GM19023 (cell line): ENCODE results near the gene TJAP1.

Experiments used
- ATAC-seq: cut with Tn5 transposase; IDR thresholded peaks from one replicate; pipeline ENCODE4 v1.9.1; 2021; ENCODE audit warnings: mild to moderate bottlenecking, moderate library complexity; ENCODE audit not compliant: unreplicated experiment

The TJAP1 gene

DNA sequence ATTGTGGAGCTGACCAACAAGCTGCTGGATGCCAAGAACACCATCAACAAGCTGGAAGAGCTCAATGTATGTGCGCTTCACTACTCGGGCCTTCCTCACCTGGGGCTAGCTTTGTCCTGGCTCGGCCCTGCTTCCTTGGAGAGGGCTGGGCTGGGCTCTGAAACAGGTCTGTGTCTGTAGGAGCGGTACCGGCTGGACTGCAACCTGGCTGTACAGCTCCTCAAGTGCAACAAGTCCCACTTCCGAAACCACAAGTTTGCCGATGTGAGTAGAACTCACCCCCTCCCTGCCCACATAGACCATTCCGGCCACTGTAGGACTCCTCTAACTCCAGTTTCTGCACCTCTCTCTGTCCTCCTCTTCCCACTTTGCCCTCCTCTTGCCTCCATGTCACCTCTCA, 26.1 kb downstream of the TJAP1 start:
- no peak for ATAC-seq

DNA sequence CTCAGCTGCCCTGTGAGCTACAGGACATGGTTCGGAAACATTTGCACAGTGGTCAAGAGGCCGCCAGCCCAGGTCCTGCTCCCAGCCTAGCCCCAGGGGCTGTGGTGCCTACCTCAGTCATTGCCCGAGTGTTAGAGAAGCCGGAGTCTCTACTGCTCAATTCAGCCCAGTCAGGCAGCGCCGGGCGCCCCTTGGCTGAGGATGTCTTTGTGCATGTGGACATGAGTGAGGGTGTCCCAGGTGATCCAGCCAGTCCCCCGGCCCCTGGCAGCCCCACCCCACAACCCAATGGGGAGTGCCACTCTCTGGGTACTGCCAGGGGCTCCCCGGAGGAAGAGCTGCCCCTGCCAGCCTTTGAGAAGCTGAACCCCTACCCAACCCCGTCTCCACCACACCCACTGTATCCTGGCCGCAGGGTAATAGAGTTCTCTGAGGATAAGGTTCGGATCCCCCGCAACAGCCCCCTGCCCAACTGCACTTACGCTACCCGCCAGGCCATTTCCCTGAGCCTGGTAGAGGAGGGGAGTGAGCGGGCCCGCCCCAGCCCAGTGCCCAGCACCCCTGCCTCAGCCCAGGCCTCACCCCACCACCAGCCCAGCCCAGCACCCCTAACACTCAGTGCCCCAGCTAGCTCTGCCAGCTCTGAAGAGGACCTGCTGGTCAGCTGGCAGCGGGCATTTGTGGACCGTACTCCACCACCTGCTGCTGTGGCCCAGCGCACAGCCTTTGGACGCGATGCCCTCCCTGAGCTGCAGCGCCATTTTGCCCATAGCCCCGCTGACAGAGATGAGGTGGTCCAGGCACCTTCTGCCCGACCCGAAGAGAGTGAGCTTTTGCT, 27.6 kb downstream of the TJAP1 start:
- no peak for ATAC-seq

DNA sequence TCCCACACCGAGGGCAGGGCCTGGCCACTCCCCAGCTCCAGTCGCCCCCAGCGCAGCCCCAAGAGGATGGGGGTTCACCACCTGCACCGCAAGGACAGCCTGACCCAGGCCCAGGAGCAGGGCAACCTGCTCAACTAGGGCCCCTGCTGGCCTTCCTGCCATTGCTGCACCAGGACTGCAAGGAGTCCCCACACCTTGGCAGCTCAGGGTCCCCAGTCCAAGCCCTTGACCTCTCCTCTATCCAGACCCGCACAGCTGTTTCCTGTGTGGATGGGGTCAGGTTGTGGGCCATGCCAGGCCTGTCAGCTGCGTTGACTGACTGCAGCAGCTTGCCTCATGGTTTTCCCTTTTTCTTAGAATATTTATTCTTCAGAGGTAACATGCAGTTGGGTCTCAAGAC, 28.3 kb downstream of the TJAP1 start:
- ATAC-seq: no peak

DNA sequence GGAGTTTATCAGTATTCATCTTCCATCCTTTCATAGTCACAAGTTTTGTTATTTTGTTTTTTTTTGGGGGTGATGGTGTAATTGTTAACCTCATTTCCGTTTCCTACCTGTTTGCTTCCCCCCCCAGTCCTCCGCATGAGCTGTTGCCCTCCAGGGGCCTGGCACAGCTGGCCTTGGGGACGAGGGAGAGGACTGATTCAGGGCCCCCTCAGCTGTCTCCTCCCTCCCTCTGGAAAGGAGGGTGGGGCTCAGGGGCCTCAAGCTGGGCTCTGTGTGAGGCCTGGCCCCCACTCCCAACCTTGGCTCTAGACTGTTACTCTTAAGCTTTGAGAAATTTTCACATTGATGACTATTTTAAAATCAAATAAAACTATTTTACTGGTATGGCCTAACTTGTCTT, 28.8 kb downstream of the TJAP1 start:
- ATAC-seq: no peak

DNA sequence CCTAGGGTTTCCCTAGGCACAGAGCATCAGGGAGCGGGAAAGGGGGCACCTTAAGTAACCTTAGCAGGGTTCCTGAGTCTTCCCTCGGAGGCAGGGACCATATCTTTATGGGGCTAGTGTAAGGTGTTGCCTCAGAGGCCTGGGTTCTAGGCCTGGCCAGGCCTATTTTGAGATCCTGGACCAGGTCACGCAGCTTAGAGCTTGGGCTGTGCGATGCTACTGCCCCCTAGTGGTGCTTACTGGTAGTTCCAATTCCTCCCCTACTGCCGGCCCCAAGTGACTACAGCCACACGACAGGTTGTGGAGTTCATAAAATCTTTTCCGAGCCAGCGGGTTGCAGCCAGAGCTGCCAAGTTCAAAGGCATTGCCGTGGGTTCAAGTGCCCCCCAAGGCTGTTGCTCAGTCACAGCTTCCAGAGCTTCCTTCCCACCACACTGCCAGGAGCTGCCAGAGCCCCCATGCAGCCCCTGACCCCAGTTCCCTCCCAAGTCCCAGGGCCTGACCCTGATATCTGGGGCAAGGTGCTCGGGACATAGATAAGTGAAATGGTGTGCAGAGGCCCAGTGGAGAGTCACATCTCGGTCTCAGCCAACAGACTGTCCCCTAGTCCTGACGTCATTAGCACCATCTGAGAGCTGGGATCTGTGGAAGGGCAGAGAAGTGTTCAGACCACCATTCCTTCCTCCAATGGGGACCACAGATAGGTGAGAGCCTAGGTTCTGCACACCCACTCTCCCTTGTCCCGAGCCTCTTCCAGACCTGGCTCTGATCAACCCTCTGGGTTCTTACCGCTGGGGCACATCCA, 29.5 kb downstream of the TJAP1 start:
- peak; percentile 45 for ATAC-seq

DNA sequence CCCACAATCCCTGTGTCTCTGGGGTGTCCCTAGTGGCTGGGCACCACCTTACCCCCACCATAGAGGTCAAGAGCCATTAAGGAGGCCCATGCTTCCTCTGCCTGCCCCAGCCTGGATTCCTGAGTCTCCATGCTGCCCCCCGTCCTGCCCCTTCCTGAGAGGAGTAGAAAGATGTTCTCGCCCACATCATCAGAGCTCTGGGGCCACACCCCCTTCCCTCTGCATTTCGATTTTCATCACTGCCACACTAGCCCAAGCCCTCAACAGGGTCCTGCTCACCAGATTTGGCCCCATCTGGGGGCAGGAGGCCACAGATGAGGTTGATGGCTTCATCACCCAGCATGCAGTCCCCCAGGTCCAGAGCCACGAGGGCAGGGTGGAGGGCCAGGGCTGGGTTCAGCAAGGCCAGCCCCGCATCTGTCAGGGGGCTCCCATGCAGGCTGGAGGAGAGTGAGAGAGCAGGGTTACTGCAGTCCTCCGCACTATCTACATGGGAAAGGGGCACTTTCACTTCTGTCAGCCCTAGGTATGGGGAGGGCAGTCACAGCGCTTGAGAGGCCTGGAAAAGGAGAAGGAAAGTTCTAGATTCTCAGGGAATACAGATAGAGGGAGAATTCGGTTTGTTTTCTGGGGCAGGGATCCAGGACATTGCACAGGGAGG, 31.2 kb downstream of the TJAP1 start:
- no peak for ATAC-seq

DNA sequence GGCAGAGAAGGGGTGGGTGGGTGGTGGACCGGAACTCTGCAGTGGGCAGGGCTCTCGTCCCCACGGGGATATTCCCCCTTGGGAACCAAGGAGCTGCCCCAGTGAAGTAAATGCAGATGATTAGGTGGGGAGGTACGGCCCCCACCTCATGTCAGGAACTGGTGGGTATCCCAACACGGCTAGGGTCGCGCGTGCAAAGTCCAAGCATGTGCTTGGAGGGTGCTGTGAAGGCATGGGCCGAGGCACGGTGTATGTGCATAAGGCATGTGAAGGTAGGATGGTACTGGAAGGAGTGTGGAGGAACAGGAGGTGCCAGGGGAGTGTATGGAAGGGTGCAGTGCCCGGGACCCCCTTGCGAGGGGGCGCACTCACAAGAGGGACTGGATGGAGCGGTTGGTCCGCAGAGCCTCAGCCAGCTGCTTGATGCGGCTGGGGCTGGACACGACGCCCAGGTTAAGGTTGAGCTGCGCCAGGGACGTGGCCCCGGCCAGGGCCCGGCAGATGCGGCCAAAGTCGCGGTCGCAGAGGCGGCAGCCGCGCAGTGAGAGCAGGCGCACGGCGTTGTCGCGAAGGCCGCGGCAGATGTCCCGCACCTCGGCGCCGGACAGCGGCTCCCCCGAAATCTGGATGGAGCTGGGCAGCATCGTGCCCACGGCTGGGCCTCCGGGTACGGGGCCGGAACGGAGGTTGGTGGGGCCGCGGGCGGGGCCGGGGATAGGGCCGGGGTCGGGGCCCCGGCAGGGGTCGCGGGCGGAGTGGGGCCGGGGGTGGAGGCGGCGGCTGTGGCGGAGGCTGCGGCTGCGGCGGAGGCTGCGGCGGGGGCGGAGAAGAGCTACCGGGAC, 32.0 kb downstream of the TJAP1 start:
- ATAC-seq: no peak

DNA sequence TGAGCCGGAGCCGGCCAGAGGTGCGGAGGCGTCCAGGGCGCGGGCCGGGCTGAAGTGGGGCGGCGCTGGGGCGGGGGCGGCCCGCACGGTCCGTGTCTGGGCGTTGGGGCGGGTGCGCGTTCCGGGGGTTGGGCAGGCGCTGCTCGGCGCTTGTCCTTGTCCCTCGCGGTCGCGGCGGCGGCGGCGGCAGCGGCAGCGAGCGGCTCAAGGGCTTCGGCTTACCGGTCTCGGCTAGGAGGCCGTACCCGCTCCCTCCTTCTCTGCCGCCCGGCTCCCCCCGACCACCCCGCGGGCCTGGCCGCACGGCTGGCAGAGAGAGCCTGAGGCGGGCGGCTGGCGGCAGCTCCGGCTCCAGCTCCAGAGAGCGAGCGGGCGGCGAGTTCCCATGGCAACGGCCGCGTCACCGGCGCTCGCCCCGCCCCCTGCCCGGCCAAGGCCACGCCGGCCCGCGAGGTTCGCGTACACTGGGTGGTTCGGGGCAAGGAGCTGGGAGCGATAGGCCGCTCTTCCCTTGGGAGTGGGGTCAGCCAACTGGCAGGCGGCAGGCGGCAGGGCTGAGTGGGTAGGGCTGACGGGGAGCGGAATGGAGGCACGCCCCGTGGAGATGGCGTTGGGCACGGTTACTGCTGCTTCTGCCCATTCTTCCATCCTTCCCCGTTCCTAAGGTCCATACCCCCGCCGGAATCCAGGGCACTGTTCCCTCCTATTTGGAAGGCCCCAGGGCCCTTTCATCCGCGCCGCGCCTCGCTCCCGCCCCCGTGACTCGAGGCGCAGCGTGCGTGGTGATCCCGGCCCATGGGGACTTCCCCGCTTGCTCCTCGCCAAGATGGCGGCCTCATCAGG, 32.8 kb downstream of the TJAP1 start, which contains the start of gene LRRC73:
Gene LRRC73 (minus strand): TSS at position 363 of the 843 bp plus-strand sequence. CDS start 561 bp downstream, outside the sequence.
- ATAC-seq: peak; percentile 75

DNA sequence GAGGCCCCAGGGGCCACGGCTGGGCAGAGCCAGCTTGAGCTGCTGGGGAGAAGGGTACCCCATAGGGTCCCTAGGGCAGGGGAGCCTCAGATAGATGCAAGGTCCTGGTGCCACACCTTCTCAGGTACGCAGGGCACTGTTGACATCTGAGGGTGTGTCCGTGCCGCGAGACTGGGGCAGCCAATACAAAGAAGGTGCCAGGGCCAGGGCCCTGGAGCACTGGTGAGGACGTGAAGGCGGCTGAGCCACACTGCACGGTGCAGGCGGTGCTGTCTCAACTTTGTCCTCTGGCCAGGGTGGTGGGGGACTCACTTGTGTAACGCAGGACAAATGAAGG, 33.4 kb downstream of the TJAP1 start:
- no peak for ATAC-seq

DNA sequence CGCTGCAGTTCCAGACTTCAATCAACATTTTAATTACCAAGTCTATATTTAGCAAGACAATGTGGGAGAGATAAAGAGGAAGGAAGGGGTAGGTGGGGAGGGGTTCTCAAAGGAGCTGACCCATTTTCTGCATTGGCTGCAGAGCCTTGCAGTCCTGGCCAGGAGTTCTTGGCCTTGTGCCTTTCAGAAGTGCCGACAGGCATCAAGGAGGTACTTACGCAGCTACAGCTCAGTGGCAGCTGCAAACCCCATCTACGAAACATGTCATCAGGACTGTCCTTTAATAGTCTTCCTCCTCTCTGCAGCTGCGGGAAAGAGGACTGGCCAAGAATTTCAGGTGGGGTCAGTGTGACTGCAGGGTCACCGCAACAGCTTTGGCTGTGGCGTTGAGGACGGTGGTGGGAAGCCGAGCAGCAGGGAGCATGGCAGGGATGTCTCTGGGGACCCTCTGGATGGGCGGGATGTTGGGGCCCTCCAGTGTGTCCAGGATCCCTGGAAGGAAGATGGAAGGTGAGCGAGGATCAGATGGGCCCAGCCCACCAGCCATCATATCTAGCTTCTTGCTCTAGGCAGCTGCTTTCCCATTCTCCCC, 34.5 kb downstream of the TJAP1 start:
- ATAC-seq: no peak

DNA sequence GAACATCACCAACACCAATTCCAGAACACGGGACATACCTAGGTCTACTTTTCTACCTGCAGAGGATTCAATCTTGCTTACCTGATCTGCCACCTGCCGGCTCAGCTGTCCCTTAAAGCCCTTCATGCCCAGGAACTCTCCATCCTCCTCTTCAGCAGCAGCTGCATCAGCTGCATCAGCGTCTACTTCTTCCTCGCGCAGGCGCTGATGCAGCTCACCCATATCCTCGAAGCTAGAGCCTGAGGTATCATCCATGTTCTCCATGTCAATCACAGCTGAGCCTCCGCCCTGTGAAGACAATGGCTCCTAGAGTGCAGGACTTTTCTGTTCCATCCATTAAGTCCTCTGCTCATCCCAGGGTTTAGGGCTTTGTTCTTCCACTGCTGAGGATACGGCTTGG, 38.4 kb downstream of the TJAP1 start:
- ATAC-seq: no peak

DNA sequence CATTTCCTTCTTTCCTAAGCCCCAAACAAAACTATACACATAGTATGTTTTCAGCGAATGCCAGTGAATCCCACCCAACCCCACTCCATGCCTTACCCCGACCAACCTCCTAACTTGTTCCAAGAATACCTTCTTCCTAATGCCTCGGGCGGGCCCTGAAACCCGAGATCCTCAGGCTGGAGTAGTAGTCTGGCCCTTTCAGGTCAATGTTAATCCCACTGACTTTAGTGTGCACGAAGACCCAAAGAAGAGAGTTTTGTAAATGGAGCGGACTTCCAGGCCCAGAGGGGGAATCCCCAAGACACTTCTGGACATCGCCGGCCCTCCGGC, 39.0 kb downstream of the TJAP1 start:
- no peak for ATAC-seq

DNA sequence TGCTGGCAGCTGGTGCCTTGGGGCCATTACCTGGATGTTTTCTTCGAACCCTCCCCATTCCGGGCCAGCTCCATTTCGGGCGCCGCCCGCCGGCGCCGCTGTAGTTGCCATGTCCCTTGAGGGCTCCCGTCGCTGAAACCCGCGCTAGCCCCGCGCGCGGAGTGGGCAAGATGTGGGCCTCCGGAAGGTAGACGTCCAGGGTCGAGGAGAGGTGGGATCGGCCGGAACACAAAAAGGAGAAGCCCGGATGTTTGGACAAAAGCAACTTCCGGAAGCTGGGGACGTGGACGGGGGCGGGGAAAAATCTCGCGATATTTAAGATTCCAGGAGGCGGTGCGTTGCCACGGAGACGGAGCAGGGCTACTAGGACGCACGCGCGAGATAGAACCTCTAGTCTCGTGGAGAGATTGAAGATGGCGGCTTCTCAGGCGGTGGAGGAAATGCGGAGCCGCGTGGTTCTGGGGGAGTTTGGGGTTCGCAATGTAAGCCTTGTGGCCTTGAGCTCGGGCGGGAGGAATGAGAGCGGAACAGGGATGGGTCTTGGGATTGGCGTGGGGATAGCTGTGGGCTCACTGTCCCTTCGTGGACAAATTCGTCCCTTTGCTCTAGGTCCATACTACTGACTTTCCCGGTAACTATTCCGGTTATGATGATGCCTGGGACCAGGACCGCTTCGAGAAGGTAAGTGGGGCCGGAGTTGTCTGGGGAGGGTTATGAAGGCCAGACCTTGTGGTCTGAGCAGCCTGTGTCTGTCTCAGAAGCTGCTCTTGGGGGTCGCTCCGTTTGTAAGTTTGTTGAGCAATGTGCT, 39.5 kb downstream of the TJAP1 start, which contains the start of the genes POLR1C and YIPF3:
Gene POLR1C (plus strand): TSS at position 393 of the 808 bp plus-strand sequence. CDS start 21 bp downstream, at position 414.
Gene YIPF3 (minus strand): TSS at position 230 of the 808 bp plus-strand sequence. CDS start 119 bp downstream, at position 111.
- peak; percentile 90 for ATAC-seq

DNA sequence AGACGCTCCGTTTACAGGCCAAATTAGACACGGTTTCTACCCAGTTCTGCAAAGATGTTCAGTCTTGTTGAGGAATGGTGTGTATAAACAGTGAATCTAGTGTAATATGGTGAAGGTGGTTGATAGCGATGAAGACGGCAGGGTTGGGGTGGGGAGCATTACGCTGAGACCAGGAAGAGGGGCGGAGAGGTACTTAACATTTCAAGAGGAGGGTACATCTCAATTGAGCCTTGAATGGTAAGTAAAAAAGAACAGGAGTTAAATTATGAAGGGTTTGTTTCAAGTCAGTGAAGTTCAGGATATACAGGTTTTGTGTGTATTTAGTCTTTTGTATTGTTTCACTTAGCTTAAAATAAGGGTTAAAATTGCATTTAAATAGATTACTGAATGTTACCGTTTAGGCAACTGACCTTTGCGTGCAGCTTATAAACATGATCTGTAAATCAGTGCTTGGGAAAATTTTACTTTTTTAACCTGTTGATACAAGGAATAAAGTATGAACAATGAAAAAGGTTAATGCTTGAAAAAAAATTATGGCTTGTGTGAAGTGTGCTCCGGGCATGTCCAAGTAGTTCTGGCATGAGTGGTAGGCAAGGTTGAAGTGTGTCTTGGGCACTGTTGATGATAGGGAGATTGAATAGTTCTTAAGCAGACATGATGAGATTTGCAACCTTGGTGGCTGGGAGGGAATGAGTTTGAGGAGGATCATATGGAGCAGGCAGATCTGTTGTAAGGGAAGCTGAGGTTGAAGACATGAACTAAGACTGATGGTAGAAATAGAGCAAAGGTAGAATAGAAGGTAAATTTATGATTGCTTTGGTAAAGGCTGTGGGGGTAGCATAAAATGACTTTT, 40.4 kb downstream of the TJAP1 start:
- ATAC-seq: no peak

DNA sequence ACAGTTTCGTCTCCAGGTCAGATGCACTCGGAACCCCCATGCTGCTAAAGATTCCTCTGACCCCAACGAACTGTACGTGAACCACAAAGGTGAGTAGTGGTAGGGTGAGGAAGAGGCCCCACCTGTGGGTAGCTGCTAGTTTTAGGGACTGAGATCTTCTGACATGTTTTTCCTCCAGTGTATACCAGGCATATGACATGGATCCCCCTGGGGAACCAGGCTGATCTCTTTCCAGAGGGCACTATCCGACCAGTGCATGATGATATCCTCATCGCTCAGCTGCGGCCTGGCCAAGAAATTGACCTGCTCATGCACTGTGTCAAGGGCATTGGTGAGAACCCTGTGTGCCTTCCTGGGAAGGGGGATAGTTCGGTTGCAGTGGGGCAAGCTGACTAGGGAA, 42.7 kb downstream of the TJAP1 start:
- no peak for ATAC-seq

DNA sequence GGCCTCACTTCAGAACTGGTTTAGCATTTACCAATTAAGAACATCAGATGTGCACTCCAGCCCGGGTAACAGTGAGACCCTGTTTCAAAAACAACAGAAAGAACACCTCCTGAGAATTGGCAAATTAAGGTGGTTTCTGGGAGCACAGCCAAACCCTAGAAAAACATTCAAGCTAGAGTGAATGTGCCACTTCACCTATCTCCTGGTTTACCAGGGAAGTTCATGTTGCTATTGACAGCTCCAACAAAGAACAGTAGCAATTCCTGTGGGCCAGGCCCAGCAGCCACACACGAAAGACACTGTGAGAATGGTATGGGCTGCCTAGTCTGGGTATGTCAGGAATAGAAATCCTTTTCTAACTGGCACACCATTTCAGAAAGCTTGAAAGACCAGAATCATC, 44.5 kb downstream of the TJAP1 start:
- ATAC-seq: no peak

DNA sequence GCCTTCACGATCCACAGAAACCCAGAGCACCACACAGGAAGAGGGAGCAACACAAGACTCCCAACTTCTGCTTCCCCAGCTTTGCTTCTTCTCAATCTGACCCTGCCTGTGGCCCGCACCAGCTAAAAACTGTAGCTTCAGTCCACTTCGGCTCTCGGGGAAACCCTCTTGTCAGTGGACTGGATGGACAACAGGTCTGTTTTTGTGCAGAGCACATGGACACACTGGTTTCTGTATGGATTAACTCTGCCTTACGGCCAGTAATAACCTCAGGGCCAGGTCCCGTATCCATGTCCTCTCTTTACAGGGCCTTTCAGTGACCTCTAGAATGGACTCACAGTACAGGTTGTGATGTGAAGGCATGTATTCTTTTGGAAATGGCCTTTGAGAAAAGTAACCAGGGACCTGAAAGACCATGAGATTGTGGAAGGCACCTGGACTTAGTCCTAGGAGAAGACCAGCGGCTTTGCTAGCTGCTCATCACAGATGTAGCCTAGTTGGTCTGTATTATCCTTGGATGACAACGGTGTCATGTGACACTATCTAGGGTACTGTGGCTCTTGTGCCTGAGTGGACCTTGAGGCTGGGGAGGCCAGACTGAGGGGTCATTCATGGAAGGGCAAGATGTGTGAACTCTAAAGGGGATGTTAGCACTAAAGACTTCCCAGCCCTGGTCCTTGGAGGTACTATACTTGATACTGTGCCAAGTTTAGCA, 45.3 kb downstream of the TJAP1 start:
- ATAC-seq: no peak
